HepG2 (cell line): ENCODE results near the gene CTNNA2. TPM values are rescaled to one million over a fixed set of nuclear protein-coding genes. Genes with fewer than 3 reads are reported as not detected.
"Not testable (repeated sequence)": the region's sequence is repeated elsewhere in the genome, so short reads cannot be mapped to it uniquely, and the experiment has no call there.

Experiments used
- ATAC-seq: fragments of 200-7000 bp; cut with Tn5 transposase; 3 replicates; pipeline ENCODE4 v1.9.1; 2020; ENCODE audit warnings: mild to moderate bottlenecking, moderate library complexity
- BruUV-seq: library from RNA; stranded (reverse); fragments of 400-500 nt; replicated peaks from 2 replicates; lab custom pipeline; 2021; lab: Mats Ljungman, UMichigan
- CTCF ChIA-PET: fragments of 300-600 bp; formaldehyde crosslinking; extraction: SDS; loops from one replicate; lab custom pipeline; 2021; ENCODE audit warnings: low total read pairs, inconsistent platforms, low intra/inter-chr PET ratio; lab: Yijun Ruan, JAX
- POLR2A ChIA-PET: fragments of 350-600 bp; sonication (Branson Sonifier 250); formaldehyde crosslinking; loops from one replicate; lab custom pipeline; 2020; ENCODE audit warnings: antibody characterized with exemption, inconsistent platforms; lab: Yijun Ruan, JAX
- DNase-seq: peaks from one replicate; pipeline ENCODE4 v3.0.0-alpha.2; 2015; ENCODE audit warnings: low spot score
- FAIRE-seq: peaks from 3 replicates; lab custom pipeline; 2011; peaks lifted over from hg19 to GRCh38; lab: Jason Lieb, UNC
- H2AFZ ChIP-seq: one replicate; pipeline ENCODE4 v1.6.1; 2011; ENCODE audit warnings: low read length, inconsistent platforms
- H3K27ac ChIP-seq: fragments of 300-600 bp; 3 replicates; pipeline ENCODE4 v1.8.0; 2011; ENCODE audit warnings: mixed run types, mild to moderate bottlenecking, mixed read lengths, low read length, inconsistent platforms; ENCODE audit not compliant: insufficient read depth; ENCODE audit errors: extremely low read length
- H3K27me3 ChIP-seq, 2 experiments: fragments of 200-600 bp in 1 of 2; 2 replicates in 1 of 2; 3 replicates in 1 of 2; pipeline versions ENCODE4 v1.6.0 to v1.8.0; 2011; ENCODE audit warnings: low read length in 2 of 2, mild to moderate bottlenecking in 2 of 2, moderate library complexity in 2 of 2, inconsistent platforms in 1 of 2; ENCODE audit not compliant: insufficient read depth in 2 of 2, control insufficient read depth in 1 of 2
- H3K36me3 ChIP-seq, 2 experiments: fragments of 200-600 bp in 1 of 2; replicated peaks in 1 of 2; 2 replicates in 1 of 2; 3 replicates in 1 of 2; pipeline versions ENCODE4 v1.5.1 to v1.8.0; 2011; ENCODE audit warnings: low read length in 2 of 2, inconsistent platforms in 1 of 2; ENCODE audit not compliant: insufficient read depth in 2 of 2, control insufficient read depth in 1 of 2
- H3K4me1 ChIP-seq: 2 replicates; pipeline ENCODE4 v1.5.1; 2012; ENCODE audit warnings: low read length, inconsistent platforms; ENCODE audit not compliant: insufficient read depth
- H3K4me2 ChIP-seq: 2 replicates; pipeline ENCODE4 v1.6.0; 2011; ENCODE audit warnings: low read depth, low read length, inconsistent platforms
- H3K4me3 ChIP-seq, 3 experiments: fragments of 200-600 bp in 1 of 3; sonication (generic), shearing (Covaris generic) in 1 of 3; replicated peaks in 1 of 3; 2 replicates each; pipeline ENCODE4 v1.5.1; 2011 to 2016; ENCODE audit warnings: low read length in 3 of 3, inconsistent platforms in 2 of 3, low read depth in 2 of 3, mild to moderate bottlenecking in 2 of 3, control low read depth in 1 of 3, mixed read lengths in 1 of 3; ENCODE audit not compliant: insufficient read depth in 1 of 3
- H3K79me2 ChIP-seq: one replicate; pipeline ENCODE4 v1.6.1; 2011; ENCODE audit warnings: low read length, inconsistent platforms; ENCODE audit not compliant: insufficient read depth
- H3K9ac ChIP-seq: 2 replicates; pipeline ENCODE4 v1.6.0; 2011; ENCODE audit warnings: mild to moderate bottlenecking, low read depth, low read length, inconsistent platforms; ENCODE audit not compliant: insufficient read depth
- H3K9me3 ChIP-seq: 2 replicates; pipeline ENCODE4 v1.5.1; 2012; ENCODE audit warnings: mild to moderate bottlenecking, low read length
- H4K20me1 ChIP-seq: 2 replicates; pipeline ENCODE4 v1.6.0; 2011; ENCODE audit warnings: inconsistent platforms, mild to moderate bottlenecking, low read length, moderate library complexity; ENCODE audit not compliant: insufficient read depth
- AGO2 ChIP-seq: fragments of 200-400 bp; formaldehyde crosslinking; optimal IDR thresholded peaks from 2 replicates; pipeline ENCODE3; 2017; ENCODE audit warnings: mild to moderate bottlenecking, low read depth, low read length, moderate library complexity
- DPF2 ChIP-seq: sonication (generic); formaldehyde crosslinking; IDR thresholded peaks from 2 replicates; pipeline ENCODE4 v1.4.0; 2020; ENCODE audit warnings: mild to moderate bottlenecking, low read depth, missing genetic modification reagents, borderline replicate concordance
- E2F5 ChIP-seq: sonication (generic); formaldehyde crosslinking; conservative IDR thresholded peaks from 2 replicates; pipeline ENCODE4 v1.4.0; 2020; ENCODE audit warnings: missing genetic modification reagents
- REST ChIP-seq, 2 experiments: IDR thresholded peaks; 2 replicates each; pipeline ENCODE4 v1.6.1; 2011 to 2012; ENCODE audit warnings: low read length in 2 of 2, borderline replicate concordance in 1 of 2, low read depth in 1 of 2, mild to moderate bottlenecking in 1 of 2, moderate library complexity in 1 of 2
- TBX2 ChIP-seq: sonication (generic); formaldehyde crosslinking; IDR thresholded peaks from 2 replicates; pipeline ENCODE4 v1.5.0; 2020; ENCODE audit warnings: missing genetic modification reagents, mild to moderate bottlenecking, borderline replicate concordance
- TFE3 ChIP-seq: IDR thresholded peaks from 2 replicates; pipeline ENCODE4 v1.6.1; 2016
- ZFP37 ChIP-seq: sonication (generic); formaldehyde crosslinking; IDR thresholded peaks from 2 replicates; pipeline ENCODE4 v1.4.0; 2020; ENCODE audit warnings: missing genetic modification reagents, borderline replicate concordance
- ZNF30 ChIP-seq: sonication (generic); formaldehyde crosslinking; IDR thresholded peaks from 2 replicates; pipeline ENCODE4 v1.5.0; 2020; ENCODE audit warnings: mild to moderate bottlenecking, missing genetic modification reagents
- ZNF713 ChIP-seq: sonication (generic); formaldehyde crosslinking; IDR thresholded peaks from 2 replicates; pipeline ENCODE4 v1.4.0; 2020; ENCODE audit warnings: mild to moderate bottlenecking, missing genetic modification reagents
- ZNF766 ChIP-seq: sonication (generic); formaldehyde crosslinking; IDR thresholded peaks from 2 replicates; pipeline ENCODE4 v1.5.0; 2020; ENCODE audit warnings: missing genetic modification reagents, borderline replicate concordance
- ZSCAN22 ChIP-seq: sonication (generic); formaldehyde crosslinking; IDR thresholded peaks from 2 replicates; pipeline ENCODE4 v1.4.0; 2020; ENCODE audit warnings: mild to moderate bottlenecking, missing genetic modification reagents
- WGBS: methylation state at CpG from one replicate; pipeline ENCODE4 v1.1.6; 2017; ENCODE audit warnings: low lambda C conversion rate; 5-methylcytosine and 5-hydroxymethylcytosine counted together
- in situ Hi-C: cut with HindIII; loops from 2 replicates; pipeline ENCODE4 v1.10.0; 2017; ENCODE audit warnings: low pct_unique_long_range_greater_than_20kb; ENCODE audit not compliant: extremely low pct_ligation_motif_present
- intact Hi-C: fragments of 100-400 bp; cut with micrococcal nuclease; formaldehyde crosslinking; loops from one replicate; pipeline ENCODE4 v1.10.0; 2022; ENCODE audit not compliant: unreplicated experiment
- polyA plus RNA-seq, 8 experiments: library from polyadenylated mRNA; depleted of rRNA in 3 of 8; stranded (reverse) in 7 of 8; unstranded in 1 of 8; fragments of >200 nt; fragmentation: Illumina TruSeq in 4 of 8; extraction: Trizol in 4 of 8; gene quantifications; 2 replicates each; pipeline versions ENCODE4 v1.2.1 to v1.2.3, GENCODE V29; 2011 to 2016; ENCODE audit warnings: low read depth in 4 of 8, missing spikeins in 1 of 8, mixed read lengths in 1 of 8; ENCODE audit not compliant: insufficient read depth in 1 of 8
- total RNA-seq, 5 experiments: library from RNA; depleted of rRNA; stranded (reverse); fragments of >200 nt; fragmentation: Illumina TruSeq; extraction: Trizol; gene quantifications; 2 replicates each; pipeline ENCODE4 v1.2.3, GENCODE V29; 2016; ENCODE audit warnings: low read depth in 1 of 5

Gene CTNNA2
- total and polyA plus RNA-seq, 2 of the 13 experiments (the other 11 are each of a cell fraction or from before 2014, with no cell fraction given): not detected

GRCh38 chr2:80199504-80199903, 686.7 kb downstream of the CTNNA2 start (continued):
- TF ChIP-seq REST (IDR thresholded peaks at IDR 0.05; ENCODE audit: borderline replicate concordance in 1 of 2, low read depth in 1 of 2, low read length in 2 of 2) (no peak), AGO2 (no peak), DPF2 (CRISPR knock-in tag) (no peak), ZNF30 (no peak), ZFP37 (CRISPR knock-in tag) (no peak), E2F5 (CRISPR knock-in tag) (no peak), ZSCAN22 (CRISPR knock-in tag) (no peak), ZNF713 (CRISPR knock-in tag) (no peak), TFE3 (no peak), TBX2 (no peak), ZNF766 (CRISPR knock-in tag) (no peak)
- TF ChIP-seq, all 625 proteins: peak for 0

- H3K79me2 ChIP-seq, FAIRE-seq, intact Hi-C loops, H4K20me1 ChIP-seq, ATAC-seq, H3K4me2 ChIP-seq, DNase-seq, H3K27me3 ChIP-seq, H3K27ac ChIP-seq, H3K36me3 ChIP-seq, in situ Hi-C loops, CTCF ChIA-PET, BruUV-seq, H3K9ac ChIP-seq, H2AFZ ChIP-seq, H3K4me1 ChIP-seq, POLR2A ChIA-PET, H3K4me3 ChIP-seq: not testable (repeated sequence)
- WGBS: 26% methylated on average over 4 of the region's 4 CpGs
- H3K9me3 ChIP-seq: peaks cover 39% of the 10 kb centered on the region
Measured at GRCh38 chr2:80203929-80204328, 691.1 kb downstream of the CTNNA2 start.
